H1 (cell line): ENCODE measurements around the gene MARK3.

ENCODE experiments used
- BCL11A ChIP-seq, 2 experiments: IDR thresholded peaks; one replicate each; pipeline ENCODE4 v1.6.1; 2011; ENCODE audit warnings: low read depth in 2 of 2, low read length in 2 of 2, mild to moderate bottlenecking in 2 of 2
- CEBPB ChIP-seq: IDR thresholded peaks from 2 replicates; pipeline ENCODE4 v1.6.1; 2012; ENCODE audit warnings: low read depth, low read length
- CREB1 ChIP-seq: IDR thresholded peaks from 2 replicates; pipeline ENCODE4 v1.6.1; 2012; ENCODE audit warnings: inconsistent platforms
- EZH2 ChIP-seq: fragments of 200-600 bp; sonication (generic); IDR thresholded peaks from 2 replicates; pipeline ENCODE4 v1.7.1; 2012; ENCODE audit warnings: low read depth, mild to moderate bottlenecking, moderate library complexity, low read length, inconsistent platforms; ENCODE audit not compliant: severe bottlenecking
- NANOG ChIP-seq: IDR thresholded peaks from 2 replicates; pipeline ENCODE4 v1.6.1; 2011; ENCODE audit warnings: low read length, low read depth, mild to moderate bottlenecking, inconsistent platforms; ENCODE audit not compliant: insufficient read depth, poor library complexity, severe bottlenecking
- POLR2AphosphoS5 ChIP-seq: IDR thresholded peaks from 2 replicates; pipeline ENCODE4 v1.6.1; 2011; ENCODE audit warnings: low read depth, low read length
- TF ChIP-seq, protein P1 (sequence below): IDR thresholded peaks from 2 replicates; pipeline ENCODE4 v1.6.1; 2011; ENCODE audit warnings: low read length, improper control_type of control experiment
- TF ChIP-seq, protein P2 (sequence below), 3 experiments: IDR thresholded peaks; 1 replicate in 2 of 3; 2 replicates in 1 of 3; pipeline versions ENCODE4 v1.5.1 to v1.6.1; 2011; ENCODE audit warnings: low read length in 3 of 3, mild to moderate bottlenecking in 3 of 3, inconsistent platforms in 2 of 3, low read depth in 1 of 3, moderate library complexity in 1 of 3; ENCODE audit not compliant: insufficient read depth in 1 of 3; ENCODE audit errors: control extremely low read depth in 1 of 3

DNA sequence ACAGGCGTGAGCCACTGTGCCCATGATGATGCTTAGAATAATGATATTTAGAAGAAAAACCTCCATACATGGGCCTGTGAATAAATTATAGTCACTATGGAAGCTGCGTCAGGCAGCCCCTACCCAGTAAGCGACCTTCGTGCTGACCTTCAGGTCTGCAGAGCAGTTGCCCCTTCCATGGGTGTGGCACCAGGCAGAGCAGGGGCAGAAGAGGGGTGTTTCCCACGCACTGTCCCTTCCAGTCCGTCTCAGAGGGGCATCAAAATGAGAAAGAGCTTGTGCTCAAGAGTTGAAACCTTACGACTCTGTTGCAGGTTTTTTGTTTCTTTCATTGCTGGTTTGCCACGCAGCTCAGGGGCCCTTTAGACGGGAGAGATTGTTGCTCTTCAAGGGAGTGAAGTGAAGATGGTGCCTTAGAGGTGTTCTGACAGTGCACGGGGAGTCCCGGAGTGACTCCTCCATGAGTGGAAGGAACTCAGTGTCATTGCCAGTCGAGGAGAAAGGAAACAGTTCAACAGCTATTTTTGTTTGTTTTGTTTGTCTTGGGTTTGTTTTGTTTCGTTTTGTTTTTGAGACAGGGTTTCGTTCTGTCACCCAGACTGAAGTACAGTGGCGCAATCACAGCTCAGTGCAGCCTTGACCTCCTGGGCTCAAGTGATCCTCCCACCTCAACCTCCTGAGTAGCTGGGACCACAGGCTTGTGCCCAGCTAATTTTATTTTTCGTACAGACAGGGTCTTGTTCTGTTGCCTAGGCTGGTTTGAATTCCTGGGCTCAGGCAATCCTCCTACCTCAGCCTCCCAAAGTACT lies 123.5 kb downstream of the MARK3 start:
- TF ChIP-seq, protein P1, sequence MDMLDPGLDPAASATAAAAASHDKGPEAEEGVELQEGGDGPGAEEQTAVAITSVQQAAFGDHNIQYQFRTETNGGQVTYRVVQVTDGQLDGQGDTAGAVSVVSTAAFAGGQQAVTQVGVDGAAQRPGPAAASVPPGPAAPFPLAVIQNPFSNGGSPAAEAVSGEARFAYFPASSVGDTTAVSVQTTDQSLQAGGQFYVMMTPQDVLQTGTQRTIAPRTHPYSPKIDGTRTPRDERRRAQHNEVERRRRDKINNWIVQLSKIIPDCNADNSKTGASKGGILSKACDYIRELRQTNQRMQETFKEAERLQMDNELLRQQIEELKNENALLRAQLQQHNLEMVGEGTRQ, result no peak
- TF ChIP-seq CEBPB (no peak), CREB1 (no peak), POLR2AphosphoS5 (no peak), EZH2 (no peak), NANOG (no peak), BCL11A (IDR thresholded peaks at IDR 0.05; ENCODE audit: low read depth in 2 of 2, low read length in 2 of 2) (no peak)
- TF ChIP-seq, protein P2, sequence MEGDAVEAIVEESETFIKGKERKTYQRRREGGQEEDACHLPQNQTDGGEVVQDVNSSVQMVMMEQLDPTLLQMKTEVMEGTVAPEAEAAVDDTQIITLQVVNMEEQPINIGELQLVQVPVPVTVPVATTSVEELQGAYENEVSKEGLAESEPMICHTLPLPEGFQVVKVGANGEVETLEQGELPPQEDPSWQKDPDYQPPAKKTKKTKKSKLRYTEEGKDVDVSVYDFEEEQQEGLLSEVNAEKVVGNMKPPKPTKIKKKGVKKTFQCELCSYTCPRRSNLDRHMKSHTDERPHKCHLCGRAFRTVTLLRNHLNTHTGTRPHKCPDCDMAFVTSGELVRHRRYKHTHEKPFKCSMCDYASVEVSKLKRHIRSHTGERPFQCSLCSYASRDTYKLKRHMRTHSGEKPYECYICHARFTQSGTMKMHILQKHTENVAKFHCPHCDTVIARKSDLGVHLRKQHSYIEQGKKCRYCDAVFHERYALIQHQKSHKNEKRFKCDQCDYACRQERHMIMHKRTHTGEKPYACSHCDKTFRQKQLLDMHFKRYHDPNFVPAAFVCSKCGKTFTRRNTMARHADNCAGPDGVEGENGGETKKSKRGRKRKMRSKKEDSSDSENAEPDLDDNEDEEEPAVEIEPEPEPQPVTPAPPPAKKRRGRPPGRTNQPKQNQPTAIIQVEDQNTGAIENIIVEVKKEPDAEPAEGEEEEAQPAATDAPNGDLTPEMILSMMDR (IDR thresholded peaks at IDR 0.05; ENCODE audit: control extremely low read depth in 1 of 3, insufficient read depth in 1 of 3, low read depth in 1 of 3, low read length in 3 of 3), result no peak
